Vagina (tissue), 2 donors: Measurements from ENCODE around the gene CFI. TPM values are rescaled to one million over a fixed set of nuclear protein-coding genes. Genes with fewer than 3 reads are reported as not detected.

Source experiments
- DNase-seq, 2 donors: peaks; one replicate each; pipeline ENCODE4 v3.0.0-alpha.2; 2017; ENCODE audit errors: extremely low spot score in 2 of 2
- H3K27ac ChIP-seq: fragments of 200-600 bp; sonication (generic); one replicate; pipeline ENCODE4 v1.5.1; 2019
- H3K27me3 ChIP-seq: fragments of 200-600 bp; sonication (generic); one replicate; pipeline ENCODE4 v1.5.1; 2019
- H3K36me3 ChIP-seq, 2 donors: fragments of 200-600 bp; sonication (generic); one replicate each; pipeline ENCODE4 v1.5.1; 2017 to 2019
- H3K4me1 ChIP-seq: fragments of 200-600 bp; sonication (generic); one replicate; pipeline ENCODE4 v1.5.1; 2019
- H3K4me3 ChIP-seq, 2 donors: fragments of 200-600 bp; sonication (generic); 1 replicate in 1 of 2; 2 replicates in 1 of 2; pipeline ENCODE4 v1.5.1; 2016 to 2019
- H3K9me3 ChIP-seq: fragments of 200-600 bp; sonication (generic); one replicate; pipeline ENCODE4 v1.5.1; 2019
- CTCF ChIP-seq, 3 experiments: fragments of 450-650 bp in 2 of 3; fragments of 200-600 bp in 1 of 3; sonication (generic) in 1 of 3; IDR thresholded peaks; one replicate each; pipeline ENCODE4 v1.5.1; 2017 to 2019; ENCODE audit warnings: antibody characterized with exemption in 3 of 3, mild to moderate bottlenecking in 2 of 3, moderate library complexity in 2 of 3
- POLR2A ChIP-seq, 2 donors: fragments of 450-650 bp; IDR thresholded peaks; one replicate each; pipeline ENCODE4 v1.6.1; 2017; ENCODE audit warnings: antibody characterized with exemption in 2 of 2, mild to moderate bottlenecking in 2 of 2, moderate library complexity in 2 of 2
- POLR2AphosphoS5 ChIP-seq, 2 donors: sonication (generic); formaldehyde crosslinking; IDR thresholded peaks; one replicate each; pipeline ENCODE4 v1.9.0; 2017; ENCODE audit warnings: antibody characterized with exemption in 2 of 2, mild to moderate bottlenecking in 2 of 2, low read depth in 1 of 2; ENCODE audit not compliant: insufficient read depth in 1 of 2
- intact Hi-C: fragments of 100-400 bp; cut with DNase I; formaldehyde crosslinking; loops from one replicate; pipeline ENCODE4 v1.15.1; 2023
- total RNA-seq: library from RNA; depleted of rRNA; stranded (reverse); fragments of >200 nt; gene quantifications from one replicate; pipeline ENCODE4 v1.2.3, GENCODE V29; 2016

Gene CFI
- total RNA-seq, 1 donor from 2014 or later = 15.0 TPM

- peaks cover 3 to 25% of the 10 kb centered on the region in 2 donors for H3K36me3 ChIP-seq
Observed at GRCh38 chr4:109691411-109691920, 110.3 kb downstream of the CFI start.

More at GRCh38 chr4:109691411-109691920, 110.3 kb downstream of the CFI start:
- intact Hi-C loops = no loop called here
- Histone ChIP-seq H3K4me3 (no peak overlapping the region), H3K27ac (no peak overlapping the region), H3K4me1 (no peaks in the 10 kb centered on the region), H3K9me3 (no peaks in the 10 kb centered on the region), H3K27me3 (no peaks in the 10 kb centered on the region)
- TF ChIP-seq CTCF (IDR thresholded peaks at IDR 0.05) = no peak
- no peak for TF ChIP-seq POLR2AphosphoS5 (IDR thresholded peaks at IDR 0.05; ENCODE audit: insufficient read depth in 1 of 2, low read depth in 1 of 2)
- no peak for TF ChIP-seq POLR2A (IDR thresholded peaks at IDR 0.05)
- no peak for DNase-seq

Other genes starting within 250 kb of the CFI start
- 28.5 TPM for gene MCUB, start 241.8 kb downstream of the CFI start, total RNA-seq
- gene CASP6, start 98.6 kb downstream of the CFI start, total RNA-seq = 7.9 TPM
- gene PLA2G12A, start 71.9 kb downstream of the CFI start, total RNA-seq = 16.9 TPM
- 6.4 TPM for gene GAR1, start 13.8 kb upstream of the CFI start, total RNA-seq
- not detected for gene RRH, start 26.0 kb upstream of the CFI start, total RNA-seq
- not detected for gene LRIT3, start 46.1 kb upstream of the CFI start, total RNA-seq
- 0.74 TPM for gene EGF, start 110.9 kb upstream of the CFI start, total RNA-seq